ENCODE measurements around the gene ABI2. TPM values are rescaled to one million over a fixed set of nuclear protein-coding genes. Genes with fewer than 3 reads are reported as not detected.

The ABI2 gene
- total RNA-seq, 1 experiment from 2014 or later = 72.2 TPM

- ATAC-seq = no peak
- H3K36me3 ChIP-seq (ENCODE audit: control insufficient read depth, insufficient read depth, low read length) = peaks cover 3% of the 10 kb centered on the region; the same call in 1 of the 2 replicates
- in situ Hi-C loops (cut with HindIII; ENCODE audit: low pct_unique_long_range_greater_than_20kb, low sequenced_read_pairs) (no loop called here), intact Hi-C loops (cut with micrococcal nuclease; ENCODE audit: unreplicated experiment) (no loop called here)
- no peaks in the 10 kb centered on the region for H3K27me3 ChIP-seq (ENCODE audit: control insufficient read depth, insufficient read depth, low read length)
- no peak overlapping the region for H3K27ac ChIP-seq (ENCODE audit: low read length)
- H3K4me1 ChIP-seq (ENCODE audit: control insufficient read depth, insufficient read depth, low read length) = no peaks in the 10 kb centered on the region
- ChIA-PET POLR2A (no interaction called here), CTCF (no interaction called here)
- H3K9me3 ChIP-seq (ENCODE audit: control insufficient read depth, insufficient read depth, low read depth, low read length) = no peaks in the 10 kb centered on the region
- no peak for DNase-seq (ENCODE audit: low read depth, low spot score)
- H3K4me3 ChIP-seq (ENCODE audit: low read depth in 2 of 2, low read length in 2 of 2) = no peak overlapping the region
- TF ChIP-seq TCF7L2 (IDR thresholded peaks at IDR 0.05; ENCODE audit: low read depth, low read length) (no peak), POLR2AphosphoS5 (IDR thresholded peaks at IDR 0.05; ENCODE audit: low read depth, low read length) (no peak), SIN3A (IDR thresholded peaks at IDR 0.05; ENCODE audit: borderline replicate concordance, insufficient read depth, low read depth, low read length) (no peak), REST (IDR thresholded peaks at IDR 0.05; ENCODE audit: insufficient read depth in 1 of 2, low read depth in 2 of 2, low read length in 1 of 2) (no peak), CTCF (IDR thresholded peaks at IDR 0.05) (no peak)
- no TSS peak for BruUV-seq (replicated peaks)
Observed at GRCh38 chr2:203461746-203462145, 133.6 kb downstream of the ABI2 start.

GRCh38 chr2:203462308-203462707 lies 134.1 kb downstream of the ABI2 start:
- no peaks in the 10 kb centered on the region for H3K27me3 ChIP-seq (ENCODE audit: control insufficient read depth, insufficient read depth, low read length)
- CTCF ChIA-PET = no interaction called here
- no peaks in the 10 kb centered on the region for H3K9me3 ChIP-seq (ENCODE audit: control insufficient read depth, insufficient read depth, low read depth, low read length)
- no peak for TF ChIP-seq REST (IDR thresholded peaks at IDR 0.05; ENCODE audit: insufficient read depth in 1 of 2, low read depth in 2 of 2, low read length in 1 of 2)
- TF ChIP-seq CTCF (IDR thresholded peaks at IDR 0.05) = no peak
- TF ChIP-seq SIN3A (IDR thresholded peaks at IDR 0.05; ENCODE audit: borderline replicate concordance, insufficient read depth, low read depth, low read length) = no peak
- TF ChIP-seq POLR2AphosphoS5 (IDR thresholded peaks at IDR 0.05; ENCODE audit: low read depth, low read length) = no peak
- TF ChIP-seq TCF7L2 (IDR thresholded peaks at IDR 0.05; ENCODE audit: low read depth, low read length) = no peak
- POLR2A ChIA-PET = interaction anchor here (0.6 kb wide), 1 partner anchor 73 kb away, joined by 3 read pairs; no protein-coding TSS in a partner anchor
- H3K27ac ChIP-seq (ENCODE audit: low read length) = no peak overlapping the region
- no peak overlapping the region for H3K4me3 ChIP-seq (ENCODE audit: low read depth in 2 of 2, low read length in 2 of 2)
- BruUV-seq (replicated peaks) = no TSS peak
- in situ Hi-C loops (cut with HindIII; ENCODE audit: low pct_unique_long_range_greater_than_20kb, low sequenced_read_pairs) (no loop called here), intact Hi-C loops (cut with micrococcal nuclease; ENCODE audit: unreplicated experiment) (no loop called here)
- peaks cover 3% of the 10 kb centered on the region; the same call in 1 of the 2 replicates for H3K36me3 ChIP-seq (ENCODE audit: control insufficient read depth, insufficient read depth, low read length)
- ATAC-seq (no peak), DNase-seq (ENCODE audit: low read depth, low spot score) (no peak)
- no peaks in the 10 kb centered on the region for H3K4me1 ChIP-seq (ENCODE audit: control insufficient read depth, insufficient read depth, low read length)
